Heart left ventricle (tissue), 13 donors: ENCODE measurements around the gene RECK.

Experiments
- CTCF ChIP-seq, 12 donors: fragments of 200-600 bp; sonication (generic) in 4 of 12; IDR thresholded peaks; one replicate each; pipeline versions ENCODE4 v1.5.0 to v1.8.0; 2018 to 2022; ENCODE audit warnings: antibody characterized with exemption in 12 of 12, mild to moderate bottlenecking in 5 of 12
- POLR2A ChIP-seq, 2 donors: fragments of 450-650 bp; IDR thresholded peaks; one replicate each; pipeline ENCODE4 v1.6.1; 2017; ENCODE audit warnings: antibody characterized with exemption in 2 of 2, mild to moderate bottlenecking in 2 of 2, moderate library complexity in 2 of 2
- donor health status: ischemic (EF 13 %, LVEDD 7.1; RV severe dilation, severe dysfunction).
- donor health status: DM: no; HTN: yes; CAD: no.
- donor health status: DM: no; HTN: no; CAD: no.
- donor health status: ischemic (EF 25% LVEDD 6.9; RV normal size, moderate dysfunction).
- donor health status: ischemic (EF 25% LVEDD 5.7; RV mildly dilated, moderate dysfunction).
- donor health status: ischemic (EF 35%, LVEDD 5.7; RV mildly dilated, moderate dysfunction).
- donor health status: nonischemic (EF 11% LVEDD 7.7; RV severe dilation, severe dysfunction).
- donor health status: DM: yes; HTN: yes; CAD: no.
- donor health status: PGD.
- donor health status: ischemic (EF 29% LVEDD 5.4; RV normal size, mild dysfunction).
- donor health status: nonischemic (EF 23%, LVEDD 6.1; RV moderate dilation, normal function).

GRCh38 chr9:36151316-36152210 is 114.8 kb downstream of the RECK start:
- TF ChIP-seq POLR2A (IDR thresholded peaks at IDR 0.05) (no peak), CTCF (IDR thresholded peaks at IDR 0.05) (no peak)
